NCI-H2081 treated with DMSO at 0.1 percent for 48 hours (cell line): Measurements from ENCODE around the gene P2RY14.

Experiments
- DNase-seq: peaks from one replicate; lab custom pipeline; 2025; lab: John Stamatoyannopoulos, UW

The P2RY14 gene

DNA sequence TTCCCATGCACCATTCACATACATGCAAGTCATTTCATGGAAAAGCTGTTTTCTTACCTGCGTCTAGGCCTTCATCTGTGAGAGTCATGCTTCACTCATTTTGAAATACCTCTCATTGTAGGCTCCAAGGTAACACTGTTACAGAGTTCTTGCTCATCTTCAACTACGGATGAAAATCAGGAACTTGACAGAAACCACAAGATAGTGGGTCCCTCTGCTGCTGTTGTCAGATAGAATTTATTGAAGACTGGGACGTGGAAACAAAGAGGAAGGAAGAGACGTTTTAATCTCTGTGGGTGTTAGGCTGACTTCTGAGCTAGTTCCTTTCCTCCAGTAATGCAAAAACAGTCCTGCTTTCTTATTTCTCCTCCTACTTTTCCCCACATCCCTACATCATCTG is at the start of gene P2RY14:
P2RY14 (minus strand) TSS at position 313 of the 400 bp plus-strand sequence. CDS start 64,226 bp downstream, outside the sequence.
- DNase-seq, result no peak

DNA sequence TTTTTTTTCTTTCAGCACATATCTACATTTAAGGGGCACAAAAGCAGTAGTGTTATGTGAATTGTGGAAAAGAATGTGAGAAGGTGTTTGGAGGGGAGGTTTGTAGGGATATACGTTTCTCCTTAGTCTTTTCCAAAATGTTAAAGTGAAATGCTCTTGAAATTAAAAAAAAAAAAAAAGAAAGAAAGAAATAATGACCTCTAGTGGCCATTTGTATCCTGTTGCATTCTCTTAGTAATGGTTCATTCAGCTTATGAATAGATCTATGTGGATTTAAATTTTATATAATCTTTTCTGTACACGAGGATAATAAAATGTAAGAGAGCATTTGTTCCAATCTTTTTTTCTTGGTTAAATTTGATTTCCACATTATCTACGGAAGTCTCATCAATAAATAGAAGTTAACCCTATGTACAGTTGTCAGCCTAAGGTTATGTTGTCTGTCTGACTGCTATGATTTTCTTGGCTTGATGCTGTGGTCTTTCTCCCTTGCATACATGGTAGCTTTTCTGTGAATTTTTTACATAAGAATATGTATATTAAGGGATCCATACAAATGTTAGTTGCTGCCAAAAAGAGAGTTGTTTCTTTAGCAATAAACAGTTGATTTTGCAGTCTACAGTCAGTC is 49.3 kb upstream of the P2RY14 start:
- no peak for DNase-seq

DNA sequence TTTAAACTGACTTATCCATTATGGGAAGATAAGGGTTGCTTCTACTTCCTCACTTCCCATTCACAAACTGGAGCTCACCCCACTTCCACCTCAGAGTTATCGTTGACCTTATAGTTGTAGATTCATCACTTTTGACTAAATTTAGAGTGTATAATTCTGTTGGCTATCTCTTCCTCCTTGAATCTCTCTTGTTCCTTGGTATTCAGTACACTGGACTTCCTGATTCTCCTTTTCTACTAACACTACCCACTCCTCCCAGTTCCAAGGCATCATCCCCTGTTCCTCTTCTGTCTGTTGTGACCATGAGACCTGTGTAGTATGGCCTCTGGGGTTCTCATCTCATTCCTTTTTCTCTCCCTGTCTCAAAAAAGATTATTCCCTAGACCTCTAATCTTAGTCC is 44.2 kb upstream of the P2RY14 start:
- no peak for DNase-seq

DNA sequence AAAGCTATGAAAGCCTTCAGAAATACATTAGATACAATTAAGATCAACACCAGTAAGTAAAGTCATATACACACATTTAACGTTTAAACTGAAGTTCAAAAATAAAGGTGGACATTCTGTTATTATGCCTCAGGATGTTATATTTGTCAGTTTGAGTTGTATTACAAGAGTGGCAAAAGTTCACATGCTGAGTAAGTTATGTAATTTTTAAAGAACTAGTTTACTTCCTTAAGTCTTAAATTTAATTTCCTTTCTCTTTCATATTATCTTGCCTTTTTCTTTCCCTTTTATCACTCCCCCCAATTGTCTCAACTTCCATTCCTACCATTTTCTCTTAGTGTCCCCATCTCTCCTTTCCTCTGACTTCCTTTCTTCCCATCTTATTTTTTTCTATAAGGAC is 43.2 kb upstream of the P2RY14 start:
- no peak for DNase-seq

DNA sequence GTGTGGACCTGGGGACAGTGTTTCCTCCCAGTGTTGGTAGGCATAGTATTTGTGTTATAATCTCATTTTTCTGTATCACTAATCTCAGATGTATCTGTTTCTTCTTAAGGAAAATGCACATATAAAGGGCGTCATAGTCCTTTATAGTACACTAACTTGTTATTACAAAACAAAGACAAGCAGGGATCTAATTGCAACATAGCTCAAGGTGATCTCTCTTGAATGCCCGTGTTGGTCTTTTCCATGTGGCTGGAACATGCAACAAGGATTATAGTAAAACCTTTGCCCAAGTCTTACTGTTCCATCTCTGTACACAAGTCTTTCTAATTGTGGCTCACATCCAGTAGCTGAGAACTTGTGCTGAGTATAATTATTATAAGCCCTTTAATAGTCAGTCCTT is 41.8 kb upstream of the P2RY14 start:
- DNase-seq, result no peak

DNA sequence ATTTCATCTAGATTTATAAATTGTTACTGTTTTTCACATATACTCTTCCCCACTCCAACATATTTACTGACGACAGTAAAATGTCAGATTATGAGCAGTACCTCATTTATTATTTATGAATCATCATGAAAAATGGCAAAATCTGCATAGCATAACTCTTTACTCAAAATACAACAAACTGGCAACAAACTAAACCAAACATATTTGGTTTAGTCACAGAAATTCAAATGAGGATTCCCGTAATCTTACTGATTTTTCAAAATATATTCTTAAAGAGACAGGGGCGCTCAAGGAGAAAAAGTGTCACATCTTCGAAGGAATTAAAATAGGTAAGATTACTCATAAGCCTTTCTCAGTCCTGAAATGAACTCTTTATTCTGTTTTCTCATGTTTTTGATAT is 41.3 kb upstream of the P2RY14 start:
- no peak for DNase-seq

DNA sequence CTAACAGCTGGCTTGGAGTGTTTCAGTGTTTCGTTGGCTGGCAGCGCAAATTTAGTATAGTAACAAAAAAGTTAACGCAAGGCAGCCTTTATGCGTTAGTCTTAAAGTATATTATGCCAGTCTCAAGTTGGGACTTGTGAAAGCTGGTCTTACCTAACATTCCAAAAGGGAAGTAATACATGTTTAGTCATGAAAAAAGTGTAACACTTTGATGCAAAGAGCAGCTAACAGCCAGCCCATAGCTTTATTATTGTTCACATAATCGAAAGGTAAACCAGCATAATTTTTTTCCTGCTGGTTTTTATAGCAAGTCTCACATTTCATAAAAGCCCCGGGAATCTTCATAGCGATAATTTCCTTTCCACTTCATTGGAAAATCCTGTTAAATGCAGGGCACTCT is 40.6 kb upstream of the P2RY14 start:
- DNase-seq, result no peak

DNA sequence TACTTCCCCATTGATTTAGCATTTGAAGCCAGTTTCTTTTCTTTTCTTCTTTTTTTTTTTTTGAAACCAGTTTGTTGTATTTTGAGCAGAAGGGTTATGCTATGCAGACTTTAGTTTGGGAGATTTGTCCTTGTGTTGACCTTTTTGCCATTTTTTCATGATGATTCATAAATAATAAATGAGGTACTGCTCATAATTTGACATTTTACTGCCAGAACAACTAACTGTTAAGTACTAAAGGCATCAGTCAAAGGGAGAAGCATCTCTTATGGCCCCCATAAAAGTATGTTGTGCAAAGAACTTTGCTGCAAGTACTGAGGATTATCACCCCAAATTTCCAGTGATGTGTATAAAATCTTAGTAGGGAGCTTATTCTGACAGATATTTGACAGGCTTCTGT is 40.0 kb upstream of the P2RY14 start:
- no peak for DNase-seq

DNA sequence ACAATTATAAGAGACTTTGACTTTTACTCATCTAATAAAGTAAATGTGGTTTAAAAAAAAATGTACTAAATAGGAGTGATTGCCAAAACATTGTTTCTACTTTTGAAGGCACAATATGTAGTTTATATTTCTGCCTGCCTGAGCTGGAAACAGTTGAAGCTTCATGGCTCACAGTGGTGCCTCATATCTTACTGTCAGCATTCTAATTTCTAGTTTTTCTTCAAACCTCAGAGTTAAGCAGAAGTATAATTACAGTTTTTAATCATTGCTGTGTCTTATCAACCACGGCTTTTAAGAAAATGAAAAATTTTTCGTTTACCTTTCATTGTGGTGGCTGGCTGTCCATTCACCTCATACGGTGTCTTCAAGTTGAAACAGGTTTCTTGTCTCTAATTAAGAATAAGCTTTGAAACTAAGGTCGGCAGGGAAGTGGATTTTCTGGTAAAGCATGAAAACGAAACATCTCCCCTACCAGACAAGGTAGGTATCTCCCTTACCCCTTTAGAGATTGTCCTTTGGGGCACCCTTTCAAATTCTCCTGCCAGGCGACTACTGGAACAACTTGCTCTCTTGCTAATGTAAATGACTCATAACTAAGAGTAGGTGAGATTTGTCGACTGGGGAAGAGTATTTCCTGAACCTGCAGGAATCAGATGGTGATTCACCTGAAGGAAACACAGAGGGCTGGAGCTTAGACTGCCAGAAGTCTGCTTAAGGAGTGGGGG is 38.1 kb upstream of the P2RY14 start, which contains the start of gene GPR87:
GPR87 (minus strand) TSS at position 554 of the 725 bp plus-strand sequence. CDS start 16,720 bp downstream, outside the sequence.
- no peak for DNase-seq

DNA sequence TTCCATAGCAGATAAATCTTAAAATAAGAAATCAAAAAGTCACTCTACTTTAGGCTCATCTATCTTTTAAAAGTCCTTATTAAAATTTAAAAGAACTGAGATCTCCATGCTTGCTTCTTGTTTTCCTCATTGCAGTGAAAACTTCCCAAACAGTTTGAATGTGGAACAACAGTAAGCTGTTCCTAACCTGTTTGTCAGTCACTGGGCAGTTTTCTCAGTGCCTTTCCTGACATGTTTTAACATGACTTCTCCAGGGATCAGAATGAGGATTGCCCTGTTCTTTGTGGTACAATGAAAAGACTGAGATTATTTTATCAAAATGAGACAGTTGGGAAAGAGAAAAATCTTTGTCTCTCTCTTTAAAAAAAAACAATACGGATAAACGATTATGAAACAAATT is 37.5 kb upstream of the P2RY14 start:
- no peak for DNase-seq

DNA sequence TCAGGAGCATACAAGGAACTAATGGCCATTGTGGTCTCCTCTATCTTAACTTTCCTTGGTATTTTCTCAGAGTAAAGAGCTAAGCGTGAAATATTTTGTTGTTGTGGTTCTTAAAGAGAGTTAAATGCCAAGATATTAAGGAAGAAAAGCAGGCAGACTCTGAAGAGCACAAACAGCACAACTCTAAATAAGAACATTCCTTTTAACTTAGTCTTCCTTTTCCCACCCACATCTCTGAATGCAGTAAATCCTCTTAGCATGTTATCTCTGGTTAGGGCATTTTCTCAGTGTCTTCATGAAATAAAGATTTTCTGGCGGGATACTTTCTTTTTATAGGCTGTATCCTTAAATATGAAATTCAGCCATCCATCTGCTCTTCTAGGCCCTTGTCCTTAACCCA is 36.8 kb upstream of the P2RY14 start:
- DNase-seq, result no peak

DNA sequence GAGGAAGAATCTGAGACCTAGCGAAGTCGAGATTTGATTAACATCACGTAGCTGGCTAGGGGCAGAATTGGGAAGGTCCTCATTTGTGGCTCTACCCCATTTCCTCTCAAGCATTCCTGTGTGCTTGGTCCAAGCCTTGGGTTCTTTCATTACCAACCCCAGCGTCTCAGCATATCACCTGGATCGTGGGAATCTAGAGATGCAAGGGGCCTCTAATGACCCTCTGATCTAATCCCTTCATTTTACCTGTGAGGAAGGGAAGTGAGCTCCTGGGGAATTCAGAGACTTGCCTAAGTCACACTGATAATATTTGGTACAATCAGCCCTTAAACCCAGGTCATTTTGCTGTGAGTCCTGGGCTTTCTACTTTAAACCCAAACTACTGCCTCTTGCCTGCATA is 36.3 kb upstream of the P2RY14 start:
- DNase-seq, result no peak

DNA sequence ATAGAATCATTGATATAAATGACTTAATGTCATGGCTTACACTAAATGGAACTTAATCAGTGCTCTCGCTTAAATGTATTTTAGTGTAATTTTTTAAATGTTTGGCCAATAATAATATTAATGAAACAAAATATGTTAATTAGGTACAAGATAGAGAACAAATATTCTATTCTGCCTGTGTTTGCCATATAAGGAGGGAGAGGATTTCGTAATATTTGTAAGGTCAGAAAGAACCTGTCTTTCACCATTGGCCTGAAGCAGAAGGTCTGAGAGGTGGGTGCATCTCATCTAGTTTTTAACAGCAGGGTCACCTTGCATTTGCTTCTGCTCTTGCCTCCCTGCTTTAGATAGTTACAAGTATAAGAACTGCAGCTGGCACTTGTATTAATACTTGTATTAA is 35.8 kb upstream of the P2RY14 start:
- no peak for DNase-seq

DNA sequence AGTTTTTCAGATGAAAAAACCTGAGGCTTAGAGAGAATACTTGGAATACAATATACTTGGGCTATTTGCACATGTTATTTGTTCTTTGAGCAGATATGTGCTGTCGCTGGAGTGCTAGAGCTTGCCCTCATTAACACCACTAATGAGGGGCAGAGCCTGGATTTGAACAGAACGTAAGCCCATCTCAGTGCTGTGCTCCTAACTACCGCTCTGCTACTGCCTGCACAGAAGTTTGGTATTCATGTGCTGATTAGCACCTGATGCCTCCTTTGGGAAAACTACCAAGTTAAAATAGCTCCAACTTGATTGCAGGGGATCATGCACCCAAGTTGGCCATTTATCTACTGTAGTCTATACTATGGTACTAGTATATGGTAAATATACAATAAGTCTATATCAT is 34.6 kb upstream of the P2RY14 start:
- DNase-seq, result no peak

DNA sequence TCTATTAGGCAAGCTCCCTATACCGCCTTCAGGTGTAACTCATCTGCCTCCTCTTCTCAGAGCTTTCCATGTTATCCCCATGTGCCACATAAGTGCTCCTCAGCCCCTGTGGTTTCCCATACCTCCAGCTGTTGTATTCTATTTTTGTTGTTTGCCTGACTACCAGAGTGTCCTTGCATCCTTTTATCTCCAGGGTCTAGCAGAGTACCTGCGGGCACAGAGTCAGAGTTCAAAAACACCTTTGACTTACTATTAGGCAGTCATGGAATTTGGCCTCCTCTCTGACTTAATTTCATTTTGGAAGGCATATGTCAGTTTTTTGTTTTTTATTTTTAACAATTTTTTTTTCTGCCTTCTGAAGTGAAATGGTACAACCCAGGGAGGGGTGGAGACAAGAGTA is 31.2 kb upstream of the P2RY14 start:
- no peak for DNase-seq

DNA sequence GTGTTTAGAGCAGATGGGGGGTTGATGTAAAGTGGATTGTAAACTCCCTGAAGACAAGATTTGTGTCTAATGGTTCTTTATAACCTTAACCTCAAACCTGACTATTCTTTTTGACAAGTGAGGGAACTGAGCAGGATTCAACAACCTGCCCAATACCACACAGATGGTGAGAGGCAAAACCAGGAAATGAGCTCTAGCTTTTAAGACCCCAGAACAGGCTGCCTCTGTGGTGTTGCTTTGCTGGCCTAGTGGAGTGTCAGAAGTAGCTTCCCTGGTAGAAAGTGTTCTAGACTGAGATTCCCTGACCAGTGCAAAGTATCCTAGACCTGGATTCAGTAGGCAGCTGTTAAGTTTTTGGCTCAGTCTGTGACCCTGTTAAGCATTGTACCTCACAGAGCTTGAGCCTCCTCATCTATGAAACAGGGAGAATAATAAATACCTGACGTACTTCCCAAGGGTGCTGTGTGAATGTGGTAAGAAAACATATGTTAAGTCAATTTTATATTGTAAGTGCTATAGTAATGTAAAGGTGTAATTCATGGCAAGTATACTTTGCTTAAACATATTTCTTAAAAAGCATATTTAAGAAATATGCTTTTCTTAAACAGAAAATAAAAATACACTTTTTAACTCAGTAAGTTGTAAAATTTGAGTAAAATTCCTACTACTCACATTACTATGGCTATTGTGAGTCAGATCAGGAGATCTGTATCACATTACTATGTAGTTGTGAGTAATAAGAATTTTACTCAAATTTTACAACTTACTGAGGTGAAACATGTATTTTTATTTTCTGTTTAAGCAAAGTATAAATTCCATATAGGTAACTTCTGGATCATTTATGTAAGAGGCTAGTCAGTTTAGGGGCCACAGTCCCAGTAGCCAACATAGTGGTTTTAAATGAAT is 29.5 kb upstream of the P2RY14 start:
- DNase-seq, result no peak

DNA sequence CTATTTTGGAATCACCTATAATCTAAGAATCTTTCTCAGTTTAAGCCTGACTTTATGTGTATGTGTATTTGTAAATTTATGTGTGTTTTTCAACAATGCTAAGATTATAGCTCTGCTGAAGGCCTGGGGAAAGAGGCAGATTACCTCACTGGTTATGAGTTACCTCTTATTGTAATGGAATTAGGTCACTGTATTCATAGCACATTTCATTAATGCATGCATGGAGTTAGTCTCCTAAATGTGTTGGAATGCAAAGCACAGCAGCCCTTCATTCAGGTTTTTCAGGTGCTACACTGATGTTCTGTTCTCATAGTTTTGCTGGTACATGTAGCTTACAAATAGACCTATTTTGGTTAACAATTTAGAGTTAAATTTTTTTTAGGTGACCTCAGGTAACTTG is 28.8 kb upstream of the P2RY14 start:
- no peak for DNase-seq

DNA sequence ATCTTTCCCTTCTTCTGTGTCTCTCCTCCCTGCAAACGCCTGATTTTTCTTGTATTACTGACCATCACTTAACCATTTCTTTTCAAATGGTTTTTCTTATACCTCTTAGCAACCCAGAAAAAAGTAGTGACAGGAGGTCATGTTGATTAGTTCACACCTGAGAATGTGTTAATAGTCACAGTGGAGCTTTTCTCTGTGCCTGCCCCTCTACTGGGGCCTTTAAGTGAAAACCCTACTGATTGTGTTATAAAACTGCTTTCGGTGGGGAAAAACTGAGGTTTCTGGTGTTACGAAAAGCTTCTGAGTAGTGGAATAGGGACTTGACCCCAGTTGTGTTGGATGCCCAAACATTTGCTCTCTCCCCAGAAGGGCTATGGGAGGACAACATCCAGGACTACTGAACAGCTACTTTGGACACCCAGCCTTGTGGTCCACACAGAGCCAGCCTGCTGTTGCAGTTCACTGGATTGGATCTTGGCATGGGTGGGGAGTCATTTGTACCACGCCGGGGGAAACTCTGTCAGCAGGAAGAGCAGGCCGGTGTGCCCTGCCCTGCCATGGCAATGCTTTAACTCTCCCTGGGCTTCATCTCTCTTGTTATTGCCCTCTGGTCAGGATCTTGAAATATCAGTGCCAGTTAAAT is 27.9 kb upstream of the P2RY14 start:
- DNase-seq, result no peak

DNA sequence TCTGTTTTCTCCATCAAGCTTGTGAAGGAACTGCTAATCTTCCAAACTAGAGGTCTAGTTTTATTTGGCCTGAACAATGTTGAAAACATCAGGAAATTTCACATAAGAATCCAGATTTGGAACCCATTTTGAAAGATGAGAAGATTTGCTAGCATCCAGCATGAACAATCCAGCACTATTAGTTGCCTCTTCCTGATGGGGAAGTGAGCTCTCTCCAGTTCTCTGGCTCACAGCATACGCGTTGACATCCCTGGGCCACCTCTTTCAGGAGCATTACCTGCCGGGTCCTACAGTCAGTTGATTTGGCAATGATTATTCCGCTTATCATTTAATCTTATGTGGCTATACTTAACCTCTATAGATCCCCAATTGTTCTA is 27.4 kb upstream of the P2RY14 start:
- DNase-seq, result no peak

DNA sequence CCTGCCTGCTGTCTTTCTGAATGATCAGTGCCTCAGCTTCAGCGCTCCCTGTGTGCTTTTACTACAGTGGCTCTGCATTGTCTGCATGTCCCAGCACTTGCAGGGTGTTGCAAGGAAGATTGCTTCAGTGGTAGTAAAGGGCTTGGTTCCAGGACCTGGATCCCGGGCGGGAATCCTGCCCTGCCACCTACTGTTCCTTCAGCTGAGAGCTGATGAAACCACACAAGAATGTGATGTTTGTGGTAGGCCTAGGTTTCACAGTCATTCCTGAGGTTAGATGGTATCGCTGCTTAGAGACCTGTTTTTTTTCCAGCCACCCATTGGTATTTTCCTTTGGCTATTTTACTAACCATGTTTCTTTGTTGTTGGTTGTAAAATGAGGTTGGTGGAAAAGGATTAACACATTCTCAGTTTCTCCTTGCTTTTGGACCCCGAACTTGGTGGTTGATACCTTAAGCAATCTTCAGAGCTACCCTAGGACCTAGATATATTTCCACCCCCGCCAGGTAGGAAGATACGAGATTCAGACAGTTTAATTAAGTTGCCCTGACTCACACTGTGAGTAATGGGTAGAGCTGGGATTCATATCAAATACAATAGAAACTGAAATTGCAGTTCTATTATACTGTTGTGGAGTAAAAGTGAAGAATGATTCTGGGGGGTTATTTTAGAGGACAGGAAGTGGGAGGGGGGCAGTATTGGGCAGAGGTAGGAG is 26.9 kb upstream of the P2RY14 start:
- DNase-seq, result no peak

DNA sequence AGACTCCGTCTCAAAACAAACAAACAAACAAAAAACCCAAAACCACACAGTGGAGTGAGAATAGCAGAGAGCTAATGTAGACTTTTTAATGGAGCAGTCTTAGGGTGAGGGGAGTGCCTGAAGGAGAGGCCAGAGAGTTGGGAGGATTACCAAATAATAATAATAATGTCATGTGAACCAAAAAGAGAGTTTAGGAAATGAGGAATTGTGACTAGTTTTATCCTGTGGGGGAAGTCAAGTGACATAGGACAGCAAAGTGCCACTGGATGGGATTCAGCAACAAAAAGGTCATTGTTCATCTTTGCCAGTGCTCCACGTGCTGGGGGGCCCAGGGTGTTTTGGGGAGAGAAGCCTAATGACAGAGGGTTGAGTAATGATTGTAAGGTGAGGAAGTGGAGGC is 25.4 kb upstream of the P2RY14 start:
- DNase-seq, result no peak

DNA sequence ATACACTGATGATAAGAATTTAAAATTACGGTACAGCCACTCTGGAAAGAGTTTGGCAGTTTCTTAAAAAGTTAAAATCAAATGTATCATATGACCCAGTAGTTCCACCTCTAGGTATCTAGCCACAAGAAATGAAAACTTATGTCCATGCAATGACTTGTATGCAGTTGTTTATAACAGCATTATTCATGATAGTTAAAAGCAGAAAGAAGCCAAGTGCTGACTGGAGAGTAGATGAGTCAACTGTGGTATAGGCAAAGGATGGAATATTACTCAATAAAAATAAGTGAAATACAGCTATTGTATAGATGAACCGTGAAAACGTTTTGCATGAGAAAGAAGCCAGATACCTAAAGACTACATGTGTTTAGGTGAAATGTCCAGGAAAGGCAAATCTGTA is 23.4 kb upstream of the P2RY14 start:
- DNase-seq, result no peak
